GM12892 (cell line): ENCODE measurements around the gene NHLRC2.

Experiments
- POLR2A ChIP-seq: IDR thresholded peaks from 2 replicates; pipeline ENCODE4 v1.6.1; 2011; ENCODE audit warnings: low read depth, low read length, control low read depth
- POLR2AphosphoS5 ChIP-seq: IDR thresholded peaks from 2 replicates; pipeline ENCODE4 v1.6.1; 2011; ENCODE audit warnings: low read depth, low read length, control low read depth
- TAF1 ChIP-seq: IDR thresholded peaks from 2 replicates; pipeline ENCODE4 v1.6.1; 2011; ENCODE audit warnings: low read depth, mild to moderate bottlenecking, control low read depth, low read length, borderline replicate concordance

DNA sequence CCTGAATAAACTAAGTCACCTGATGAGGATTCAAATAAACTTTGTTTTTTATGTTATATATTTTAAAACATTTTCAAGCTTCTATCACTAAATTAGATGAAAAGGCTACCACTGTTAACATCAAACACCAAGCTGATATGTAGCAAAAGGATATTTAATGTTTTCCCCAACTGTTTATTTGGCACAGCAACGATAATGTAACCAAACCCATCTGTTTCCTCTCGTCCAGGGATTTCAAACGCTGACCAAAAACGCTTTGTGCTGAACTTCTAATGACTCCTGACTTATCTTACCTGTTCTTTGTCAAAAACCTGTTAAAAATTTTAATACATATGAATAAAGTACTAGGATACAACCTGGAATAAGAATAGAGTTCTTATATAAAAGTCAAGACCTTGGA, 31.1 kb upstream of the NHLRC2 start:
- TF ChIP-seq POLR2AphosphoS5: no peak
- TF ChIP-seq POLR2A: no peak
- no peak for TF ChIP-seq TAF1
